NT2/D1 (cell line): ENCODE measurements around the gene PFDN1.

ENCODE experiments used
- YY1 ChIP-seq: IDR thresholded peaks from 2 replicates; pipeline ENCODE4 v1.6.1; 2011; ENCODE audit not compliant: insufficient read length, insufficient read depth
- ZNF274 ChIP-seq: IDR thresholded peaks from 2 replicates; pipeline ENCODE4 v1.6.1; 2011; ENCODE audit warnings: mild to moderate bottlenecking, low read depth, low read length

DNA sequence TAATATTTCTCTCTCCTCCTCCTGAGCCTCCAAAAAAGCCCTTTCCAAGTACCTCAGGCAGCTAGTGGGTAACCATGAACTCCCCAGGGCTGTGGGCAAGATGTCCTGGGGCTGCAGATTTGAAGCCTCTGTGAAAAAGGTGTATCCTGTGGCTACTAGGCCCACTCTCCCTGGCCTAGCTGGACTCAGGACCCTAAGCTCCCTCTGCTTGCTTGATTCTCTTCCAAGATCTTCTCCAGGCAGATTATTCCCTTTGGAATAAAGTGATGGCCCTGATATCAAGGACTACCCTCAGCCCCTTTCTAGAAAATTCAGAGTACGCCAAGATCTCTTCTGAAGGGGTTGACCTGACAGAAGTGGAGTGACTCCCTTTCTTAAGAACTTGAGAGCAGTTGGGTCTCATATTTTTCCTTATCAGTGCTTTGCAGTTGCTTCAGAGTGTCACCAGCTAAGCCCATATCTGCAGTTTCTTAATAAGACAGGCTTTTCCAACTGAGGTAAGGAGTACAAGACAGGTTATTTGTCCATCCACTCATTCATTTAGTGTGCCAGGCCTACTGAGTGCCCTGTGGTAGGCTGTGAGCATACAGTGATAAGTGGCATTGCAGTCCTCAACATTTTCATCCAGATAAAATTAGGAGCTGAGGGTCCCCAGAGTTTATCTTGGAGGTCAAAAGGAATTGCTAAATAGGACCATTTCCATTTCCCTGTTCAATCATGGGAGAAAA, 85.4 kb downstream of the PFDN1 start:
- TF ChIP-seq ZNF274 (no peak), YY1 (no peak)
